Hair follicular keratinocyte (primary cell): ENCODE measurements around the gene STIP1. TPM values are rescaled to one million over a fixed set of nuclear protein-coding genes. Genes with fewer than 3 reads are reported as not detected.

Experiments used
- total RNA-seq: library from RNA; depleted of rRNA; stranded (reverse); fragments of >200 nt; gene quantifications from 2 replicates; pipeline ENCODE4 v1.2.3, GENCODE V29; 2015

Gene STIP1
- total RNA-seq, result 109 and 224 TPM in 2 replicates

DNA sequence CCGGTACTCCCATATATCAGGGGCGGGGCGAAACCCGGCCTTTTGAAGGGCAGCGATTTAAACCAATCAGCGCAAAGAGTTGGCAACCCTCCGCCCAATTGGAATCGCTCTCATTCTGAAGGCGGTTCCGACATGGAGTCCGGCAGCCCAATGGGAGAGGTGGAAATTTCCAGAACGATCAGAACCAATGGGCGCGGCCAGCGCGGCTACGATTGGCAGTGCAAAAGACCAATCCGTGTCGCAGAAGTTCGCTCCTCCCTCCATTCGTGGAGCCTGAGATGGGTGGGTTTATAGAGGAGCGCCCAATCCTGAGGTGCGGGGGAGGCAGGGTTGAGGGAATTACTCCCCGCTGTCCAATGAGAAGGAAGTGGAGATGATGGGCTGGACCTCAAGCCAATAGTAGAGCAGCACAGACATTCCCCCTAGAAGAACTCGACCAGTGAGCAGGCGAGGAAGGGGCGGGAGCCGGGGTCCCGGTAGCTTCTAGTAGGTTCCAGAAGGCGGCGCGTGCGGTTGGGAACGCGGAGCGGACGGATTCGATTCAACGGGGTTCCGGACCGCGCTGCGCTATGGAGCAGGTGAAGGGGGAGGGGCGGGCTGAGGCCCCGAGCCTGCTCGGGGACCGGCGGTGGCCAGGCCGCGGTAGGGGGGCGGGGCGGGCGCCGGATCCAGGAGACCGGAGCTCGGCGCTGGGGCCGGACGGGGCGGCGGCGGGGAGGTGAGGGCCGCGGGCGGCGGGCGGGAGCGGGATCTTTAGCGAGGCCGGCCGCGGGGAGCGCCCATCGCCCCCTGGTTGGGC is at the start of gene STIP1:
STIP1 (plus strand) TSS at position 479 of the 799 bp plus-strand sequence; CDS start at position 570, 91 bp downstream.

DNA sequence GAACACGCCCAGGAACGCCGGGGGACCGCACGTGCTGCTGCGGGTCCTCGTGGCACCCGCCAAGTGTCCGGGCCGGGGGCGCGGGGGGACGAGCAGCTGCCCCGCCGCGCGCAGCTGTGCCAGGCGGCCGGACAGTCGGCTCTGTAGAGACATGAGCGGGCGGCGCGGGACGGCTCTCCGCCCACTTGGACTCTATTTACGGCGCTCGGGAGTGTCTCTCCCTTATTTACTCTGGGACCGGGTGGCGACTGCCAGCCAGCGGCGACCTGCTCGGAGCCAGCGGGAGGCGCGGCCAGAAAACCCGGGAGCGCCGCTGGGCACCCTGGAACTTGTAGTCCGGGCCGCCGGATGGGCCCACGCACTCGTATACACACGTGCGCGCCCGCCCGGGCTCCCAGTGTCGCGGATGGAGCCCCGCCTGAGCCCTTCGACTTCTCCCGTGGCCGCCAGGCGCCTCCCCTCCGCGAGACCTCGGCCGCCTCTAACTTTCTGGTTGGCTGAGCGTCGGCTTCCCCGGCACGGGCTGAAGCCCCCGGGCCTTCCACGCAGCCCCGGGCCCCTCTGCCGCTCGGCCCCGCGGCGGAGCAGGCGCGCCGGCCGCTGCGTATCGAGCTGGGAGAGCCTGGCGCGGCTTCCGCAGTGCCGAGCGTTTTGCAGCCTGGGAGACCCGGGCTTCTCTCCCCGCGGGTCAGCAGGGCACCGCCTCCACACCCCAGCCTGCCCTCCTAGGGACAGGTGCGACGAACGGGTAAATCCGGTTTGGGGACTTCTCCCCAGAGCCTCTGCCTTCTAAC is 19.9 kb upstream of the STIP1 start, which contains the start of gene MACROD1:
MACROD1 (minus strand) TSS at position 272 of the 794 bp plus-strand sequence; CDS start at position 153, 119 bp downstream.

DNA sequence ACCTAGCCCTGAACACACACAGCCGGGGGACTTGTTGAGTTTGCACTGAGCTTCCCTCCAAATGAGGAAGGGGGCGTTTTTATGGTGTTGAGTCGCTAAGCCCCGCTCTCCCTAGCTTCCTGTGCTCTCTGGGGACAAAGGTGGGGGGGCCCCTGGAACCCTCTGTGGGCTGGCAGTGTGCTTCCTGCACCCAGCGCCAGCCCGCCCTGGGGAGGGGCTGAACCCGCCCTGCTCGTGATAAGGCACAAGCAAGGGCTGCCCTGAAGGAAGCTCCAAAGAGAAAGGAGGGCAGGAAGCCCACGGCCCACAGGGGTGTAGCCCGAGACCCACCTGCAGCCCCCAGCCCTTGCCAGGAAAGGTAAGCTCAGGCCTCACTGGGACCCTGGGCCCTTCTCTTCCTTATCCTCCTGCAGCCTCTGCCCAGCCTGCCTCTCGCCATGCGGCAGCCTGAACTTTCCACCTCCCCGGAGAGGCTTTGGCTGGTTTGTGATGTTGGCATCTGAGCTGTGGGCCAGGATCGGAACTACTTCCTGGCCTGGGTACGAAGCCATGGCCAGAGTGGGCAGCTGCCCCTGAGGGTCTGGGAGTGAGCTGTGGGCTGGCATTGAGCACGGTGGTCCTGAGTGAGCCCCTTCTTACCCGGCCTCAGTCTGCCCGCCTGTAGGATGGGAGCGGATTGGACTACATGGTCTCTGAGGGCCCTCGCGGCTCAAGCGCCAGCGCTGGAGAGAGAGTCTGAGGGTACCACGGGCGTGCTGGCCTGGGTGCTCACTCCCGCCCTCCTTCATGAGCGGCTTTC is 20.7 kb downstream of the STIP1 start, which contains the start of gene FERMT3:
FERMT3 (plus strand) TSS at position 265 of the 799 bp plus-strand sequence. CDS start 644 bp downstream, outside the sequence.

DNA sequence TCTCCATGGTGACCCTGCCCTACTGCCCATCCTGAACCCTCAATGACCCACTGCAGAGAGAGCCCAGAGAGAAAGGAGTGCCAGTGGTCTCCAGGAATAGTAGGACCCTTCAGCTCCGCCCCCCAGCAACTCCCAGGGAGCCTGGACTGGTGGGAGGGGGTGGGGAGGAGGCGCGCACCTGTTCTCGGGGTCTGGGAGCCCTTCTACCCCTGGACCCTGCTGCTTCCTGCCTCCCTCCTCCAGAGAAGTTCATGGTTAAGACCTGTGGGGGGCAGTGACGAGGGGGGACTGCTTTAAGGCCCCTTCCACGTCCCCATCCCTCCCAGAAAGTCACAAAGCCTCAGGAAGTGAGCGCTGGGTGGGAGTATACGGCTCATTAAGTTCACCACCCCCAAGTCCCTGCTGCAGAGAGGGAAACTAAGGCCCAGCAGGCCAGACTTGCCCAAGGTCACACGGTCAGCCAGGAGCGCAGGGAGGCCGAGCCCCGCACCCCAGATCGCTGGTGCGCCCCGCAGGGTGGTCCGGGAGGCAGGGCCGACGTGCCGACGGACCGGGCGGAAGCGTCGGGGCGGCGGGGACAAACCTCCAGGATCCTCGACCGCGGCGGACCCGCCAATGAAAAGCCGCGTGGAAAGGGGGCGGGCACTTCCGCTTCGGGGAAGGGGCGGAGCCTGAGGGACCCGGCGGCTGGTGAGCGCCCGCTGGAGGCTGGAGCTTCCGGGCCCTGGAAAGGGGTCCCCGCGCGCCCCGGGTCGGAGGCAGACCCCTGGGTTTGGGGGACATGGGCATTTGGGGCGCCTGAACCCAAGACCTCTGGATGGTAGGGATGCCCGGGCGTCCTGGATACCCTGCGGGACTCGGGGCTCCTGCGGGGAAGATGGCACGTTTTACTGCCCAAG is 39.9 kb downstream of the STIP1 start, which contains the start of the genes NUDT22 and TRPT1:
NUDT22 (plus strand) TSS at position 667 of the 899 bp plus-strand sequence. CDS start 379 bp downstream, outside the sequence.
TRPT1 (minus strand) TSS at position 579 of the 899 bp plus-strand sequence; CDS start at position 253, 326 bp downstream.

DNA sequence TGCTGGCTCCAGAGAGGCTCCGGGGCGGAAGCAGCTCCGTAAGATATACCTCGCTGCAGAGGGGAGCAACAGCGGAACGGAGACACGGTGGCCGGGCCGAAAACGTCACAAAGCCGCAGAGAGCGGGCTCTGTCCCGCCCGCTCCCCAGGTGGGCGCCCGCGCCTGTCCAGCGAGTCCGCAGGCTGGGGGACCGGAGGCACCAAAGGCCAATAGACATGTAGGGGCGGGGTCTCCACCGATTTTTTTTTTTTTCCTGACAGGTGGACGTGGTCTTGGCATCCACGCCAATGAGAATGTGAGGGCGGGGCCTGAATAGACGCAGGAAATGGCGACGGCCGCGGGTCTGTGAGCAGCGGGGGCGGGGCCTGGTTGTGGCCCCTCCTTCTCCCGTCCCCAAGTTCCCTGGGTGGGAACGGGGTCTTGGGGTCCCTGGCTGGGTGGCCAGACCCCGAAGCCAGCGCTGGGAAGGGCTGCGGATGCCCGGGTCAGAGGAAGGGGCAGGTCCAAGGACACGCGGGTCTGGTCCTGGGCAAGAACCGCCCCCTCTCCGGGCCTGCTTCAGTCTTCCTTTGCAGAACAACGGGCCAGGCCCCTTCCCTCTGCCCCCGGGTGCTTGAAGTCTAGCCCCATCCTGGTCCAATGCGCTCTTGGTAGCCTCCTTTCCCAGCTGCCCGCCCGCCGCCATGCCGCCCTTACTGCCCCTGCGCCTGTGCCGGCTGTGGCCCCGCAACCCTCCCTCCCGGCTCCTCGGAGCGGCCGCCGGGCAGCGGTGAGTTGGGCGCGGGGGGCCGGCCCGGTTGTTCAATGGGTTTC is 44.4 kb downstream of the STIP1 start, which contains the start of gene DNAJC4:
DNAJC4 (plus strand) TSS at position 378 of the 814 bp plus-strand sequence; CDS start at position 685, 307 bp downstream.

DNA sequence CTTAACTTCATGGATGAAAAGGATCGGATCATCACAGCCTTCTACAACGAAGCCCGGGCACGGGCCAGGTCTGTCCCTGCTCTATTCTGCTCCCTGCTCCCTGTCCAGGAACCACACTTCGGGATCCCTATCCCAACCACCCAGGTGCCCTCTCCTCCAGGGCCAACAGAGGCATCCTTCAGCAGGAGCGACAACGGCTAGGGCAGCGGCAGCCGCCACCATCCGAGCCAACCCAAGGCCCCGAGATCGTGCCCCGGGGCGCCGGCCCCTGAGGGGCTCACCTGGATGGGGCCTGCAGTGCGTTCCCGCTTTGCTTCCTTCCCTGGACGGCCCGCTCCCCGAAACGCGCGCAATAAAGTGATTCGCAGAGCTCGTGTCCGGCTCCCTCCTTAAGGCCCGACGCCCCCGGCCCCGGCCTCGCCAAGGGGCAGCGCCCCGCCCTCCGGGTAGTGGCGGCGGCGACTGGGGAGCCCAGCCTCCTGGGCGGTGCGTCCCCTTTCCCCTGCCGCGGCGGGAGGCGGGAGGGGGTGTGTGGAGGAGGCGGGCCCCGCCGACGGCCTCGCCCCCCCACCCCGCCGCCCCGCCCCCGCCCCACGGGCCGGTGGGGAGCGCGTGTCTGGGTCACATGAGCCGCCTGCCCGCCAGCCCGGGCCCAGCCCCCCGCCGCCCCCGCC is 48.1 kb downstream of the STIP1 start, which contains the start of gene VEGFB:
VEGFB (plus strand) TSS at position 672 of the 674 bp plus-strand sequence. CDS start 250 bp downstream, outside the sequence.

DNA sequence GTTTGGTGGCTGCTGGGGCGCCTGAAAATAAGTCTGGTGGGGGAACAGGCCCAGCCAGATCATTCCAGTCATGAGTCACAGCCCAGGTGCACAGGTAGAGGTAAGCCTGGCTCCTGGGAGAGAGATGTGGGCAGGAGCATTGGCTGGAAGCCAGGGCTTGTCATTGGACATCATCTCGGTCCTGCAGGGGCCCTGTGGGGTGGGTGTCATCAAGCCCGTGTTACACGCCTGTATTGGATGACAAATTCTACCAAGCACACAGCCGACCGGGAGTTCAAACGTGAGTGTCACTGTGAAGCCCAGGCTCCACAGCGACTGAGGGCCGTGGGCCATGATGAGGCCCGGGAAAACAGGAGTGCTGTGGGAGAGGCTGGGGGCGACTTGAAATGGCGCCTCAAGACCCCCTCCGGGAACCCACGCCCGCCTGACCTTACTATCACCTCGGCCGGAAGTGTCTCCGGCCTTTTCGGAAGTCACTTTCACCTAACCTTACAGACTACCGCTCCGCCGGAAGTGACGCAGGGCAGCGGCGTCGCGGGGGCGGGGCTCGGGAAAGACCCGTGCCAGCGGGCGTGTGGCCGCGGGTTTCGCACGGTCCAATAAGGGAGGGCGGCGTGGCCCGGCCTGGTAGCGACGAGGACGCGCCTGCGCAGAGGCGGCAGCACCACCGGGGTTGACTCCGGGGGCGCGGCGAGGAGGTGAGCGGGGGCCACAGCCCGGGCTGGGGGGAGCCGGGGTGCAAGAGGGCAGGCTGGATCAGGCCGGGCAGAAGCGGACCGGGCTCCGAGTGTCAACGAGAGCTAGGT is 54.7 kb downstream of the STIP1 start, which contains the start of gene FKBP2:
FKBP2 (plus strand) TSS at position 661 of the 806 bp plus-strand sequence. CDS start 1,293 bp downstream, outside the sequence.

DNA sequence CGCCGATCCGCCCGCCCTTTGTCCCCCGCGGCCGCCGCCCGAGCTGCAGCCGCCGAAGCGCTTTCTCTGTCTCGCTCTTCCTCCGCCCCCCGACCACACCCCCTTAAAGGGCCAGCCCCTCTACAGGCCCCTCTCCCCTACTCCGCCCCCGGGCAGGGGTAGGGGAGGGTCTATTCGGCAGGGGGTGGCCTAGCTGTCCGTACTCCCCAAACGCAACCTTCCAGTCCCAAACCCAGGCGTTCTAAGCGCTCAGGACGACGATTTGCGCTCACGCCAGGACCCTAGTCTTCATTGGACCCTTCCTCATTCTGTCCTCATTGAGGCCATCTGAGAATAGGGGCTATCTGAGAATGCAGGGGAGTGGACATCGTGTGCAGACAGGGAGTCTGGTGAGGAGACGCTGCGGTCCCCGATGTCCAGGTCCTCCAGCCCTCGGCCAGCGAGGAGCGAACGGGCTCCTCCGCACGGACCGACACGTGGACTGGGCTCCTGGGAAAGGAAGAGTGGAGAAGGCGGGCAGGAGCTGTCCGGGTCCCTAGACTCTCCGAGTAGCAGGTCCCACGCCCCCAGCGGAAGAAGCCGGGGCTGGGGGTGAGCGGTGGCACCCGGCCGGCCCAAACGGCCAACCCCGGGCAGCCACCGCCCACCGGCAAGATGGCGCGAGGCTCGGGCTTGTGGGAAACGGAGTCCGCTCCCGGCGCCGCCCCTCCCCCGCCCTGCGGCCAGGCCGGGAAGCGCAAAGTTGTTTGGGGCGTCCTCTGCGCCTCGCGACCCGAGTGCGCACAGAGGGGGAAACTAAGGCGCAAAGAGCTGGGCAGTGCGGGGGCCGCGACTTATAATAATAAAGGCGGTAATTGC is 61.1 kb downstream of the STIP1 start, which contains the start of gene PPP1R14B:
PPP1R14B (minus strand) TSS at position 73 of the 858 bp plus-strand sequence. CDS start 270 bp downstream, outside the sequence.

DNA sequence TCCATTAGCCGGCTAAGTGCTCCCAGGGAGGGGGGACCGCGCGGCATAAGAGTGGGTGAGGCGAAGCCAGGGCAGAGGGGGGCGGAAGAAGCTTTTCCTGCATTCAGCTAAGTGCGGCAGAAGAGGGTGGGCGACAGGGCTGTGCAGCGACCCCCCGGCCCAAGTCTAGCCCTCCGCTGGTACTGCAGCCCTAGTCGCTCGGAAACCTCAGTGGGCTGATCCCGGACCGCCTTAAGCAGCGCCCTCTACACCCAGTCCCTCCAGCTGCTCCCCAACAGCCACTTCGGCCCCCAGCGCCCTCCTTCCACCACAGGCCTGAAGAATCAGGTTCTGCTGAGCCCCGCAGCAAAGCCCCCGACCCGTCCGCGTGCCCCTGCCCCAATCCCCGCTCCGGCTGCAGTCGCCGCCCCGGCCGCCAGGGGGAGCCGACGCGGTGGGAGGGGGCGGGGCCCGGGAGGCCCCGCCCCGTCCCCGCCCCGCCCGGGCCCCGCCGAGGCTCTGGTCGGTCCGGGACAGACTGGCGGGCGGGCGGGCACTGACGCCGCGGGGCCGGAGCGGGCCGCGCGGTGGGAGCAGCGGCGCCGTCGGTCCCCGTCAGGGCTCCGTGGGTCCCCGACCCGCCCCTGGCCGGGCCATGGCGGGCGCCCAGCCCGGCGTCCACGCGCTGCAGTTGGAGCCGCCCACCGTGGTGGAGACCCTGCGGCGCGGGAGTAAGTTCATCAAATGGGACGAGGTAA is 65.2 kb downstream of the STIP1 start, which contains the start of gene PLCB3:
PLCB3 (plus strand) TSS at position 515 of the 737 bp plus-strand sequence; CDS start at position 635, 120 bp downstream.

Other genes with a start within 250 kb of the STIP1 start
- gene NAA40, start 247.2 kb upstream of the STIP1 start, total RNA-seq, result 6.9 and 7.3 TPM in 2 replicates
- 536 and 589 TPM in 2 replicates for gene COX8A, start 211.6 kb upstream of the STIP1 start, total RNA-seq
- gene OTUB1, start 199.7 kb upstream of the STIP1 start, total RNA-seq, result 121 and 139 TPM in 2 replicates
- gene FLRT1, start 150.2 kb upstream of the STIP1 start, total RNA-seq, result under 0.01 and 0.04 TPM in 2 replicates
- 9.5 and 33.2 TPM in 2 replicates for gene MACROD1, start 20.1 kb upstream of the STIP1 start, total RNA-seq
- gene FERMT3, start 20.6 kb downstream of the STIP1 start, total RNA-seq, result 0.08 and 0.91 TPM in 2 replicates
- gene TRPT1, start 40.0 kb downstream of the STIP1 start, total RNA-seq, result 74.0 and 77.4 TPM in 2 replicates
- 63.2 and 87.3 TPM in 2 replicates for gene NUDT22, start 40.1 kb downstream of the STIP1 start, total RNA-seq
- gene DNAJC4, start 44.4 kb downstream of the STIP1 start, total RNA-seq, result 3.6 and 11.8 TPM in 2 replicates
- gene VEGFB, start 48.4 kb downstream of the STIP1 start, total RNA-seq, result 18.5 and 24.9 TPM in 2 replicates
- gene FKBP2, start 54.9 kb downstream of the STIP1 start, total RNA-seq, result 76.7 and 91.4 TPM in 2 replicates
- gene PPP1R14B, start 60.8 kb downstream of the STIP1 start, total RNA-seq, result 466 and 691 TPM in 2 replicates
- 55.4 and 71.7 TPM in 2 replicates for gene PLCB3, start 65.4 kb downstream of the STIP1 start, total RNA-seq
- gene BAD, start 98.5 kb downstream of the STIP1 start, total RNA-seq, result 110 and 128 TPM in 2 replicates
- gene GPR137, start 99.7 kb downstream of the STIP1 start, total RNA-seq, result 9.7 and 14.3 TPM in 2 replicates
- 0.80 TPM in 1 of 2 replicates, not detected in the other for gene KCNK4, start 105.1 kb downstream of the STIP1 start, total RNA-seq
- gene CATSPERZ, start 114.2 kb downstream of the STIP1 start, total RNA-seq, result not detected in 2 replicates
- 98.0 and 103 TPM in 2 replicates for gene ESRRA, start 119.4 kb downstream of the STIP1 start, total RNA-seq
- gene TRMT112, start 131.4 kb downstream of the STIP1 start, total RNA-seq, result 364 and 700 TPM in 2 replicates
- 539 and 647 TPM in 2 replicates for gene PRDX5, start 131.9 kb downstream of the STIP1 start, total RNA-seq
- gene CCDC88B, start 154.0 kb downstream of the STIP1 start, total RNA-seq, result 3.9 and 5.3 TPM in 2 replicates
- 54.7 and 95.9 TPM in 2 replicates for gene RPS6KA4, start 173.0 kb downstream of the STIP1 start, total RNA-seq